OCI-M2 (cell line): ENCODE results near the gene DNA2.
"Not testable (repeated sequence)": the region's sequence is repeated elsewhere in the genome, so short reads cannot be mapped to it uniquely, and the experiment has no call there.

Experiments
- DNase-seq: peaks from one replicate; lab custom pipeline; 2025; ENCODE audit not compliant: unreplicated experiment; lab: John Stamatoyannopoulos, UW

DNA2 gene, protein sequence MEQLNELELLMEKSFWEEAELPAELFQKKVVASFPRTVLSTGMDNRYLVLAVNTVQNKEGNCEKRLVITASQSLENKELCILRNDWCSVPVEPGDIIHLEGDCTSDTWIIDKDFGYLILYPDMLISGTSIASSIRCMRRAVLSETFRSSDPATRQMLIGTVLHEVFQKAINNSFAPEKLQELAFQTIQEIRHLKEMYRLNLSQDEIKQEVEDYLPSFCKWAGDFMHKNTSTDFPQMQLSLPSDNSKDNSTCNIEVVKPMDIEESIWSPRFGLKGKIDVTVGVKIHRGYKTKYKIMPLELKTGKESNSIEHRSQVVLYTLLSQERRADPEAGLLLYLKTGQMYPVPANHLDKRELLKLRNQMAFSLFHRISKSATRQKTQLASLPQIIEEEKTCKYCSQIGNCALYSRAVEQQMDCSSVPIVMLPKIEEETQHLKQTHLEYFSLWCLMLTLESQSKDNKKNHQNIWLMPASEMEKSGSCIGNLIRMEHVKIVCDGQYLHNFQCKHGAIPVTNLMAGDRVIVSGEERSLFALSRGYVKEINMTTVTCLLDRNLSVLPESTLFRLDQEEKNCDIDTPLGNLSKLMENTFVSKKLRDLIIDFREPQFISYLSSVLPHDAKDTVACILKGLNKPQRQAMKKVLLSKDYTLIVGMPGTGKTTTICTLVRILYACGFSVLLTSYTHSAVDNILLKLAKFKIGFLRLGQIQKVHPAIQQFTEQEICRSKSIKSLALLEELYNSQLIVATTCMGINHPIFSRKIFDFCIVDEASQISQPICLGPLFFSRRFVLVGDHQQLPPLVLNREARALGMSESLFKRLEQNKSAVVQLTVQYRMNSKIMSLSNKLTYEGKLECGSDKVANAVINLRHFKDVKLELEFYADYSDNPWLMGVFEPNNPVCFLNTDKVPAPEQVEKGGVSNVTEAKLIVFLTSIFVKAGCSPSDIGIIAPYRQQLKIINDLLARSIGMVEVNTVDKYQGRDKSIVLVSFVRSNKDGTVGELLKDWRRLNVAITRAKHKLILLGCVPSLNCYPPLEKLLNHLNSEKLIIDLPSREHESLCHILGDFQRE

DNA sequence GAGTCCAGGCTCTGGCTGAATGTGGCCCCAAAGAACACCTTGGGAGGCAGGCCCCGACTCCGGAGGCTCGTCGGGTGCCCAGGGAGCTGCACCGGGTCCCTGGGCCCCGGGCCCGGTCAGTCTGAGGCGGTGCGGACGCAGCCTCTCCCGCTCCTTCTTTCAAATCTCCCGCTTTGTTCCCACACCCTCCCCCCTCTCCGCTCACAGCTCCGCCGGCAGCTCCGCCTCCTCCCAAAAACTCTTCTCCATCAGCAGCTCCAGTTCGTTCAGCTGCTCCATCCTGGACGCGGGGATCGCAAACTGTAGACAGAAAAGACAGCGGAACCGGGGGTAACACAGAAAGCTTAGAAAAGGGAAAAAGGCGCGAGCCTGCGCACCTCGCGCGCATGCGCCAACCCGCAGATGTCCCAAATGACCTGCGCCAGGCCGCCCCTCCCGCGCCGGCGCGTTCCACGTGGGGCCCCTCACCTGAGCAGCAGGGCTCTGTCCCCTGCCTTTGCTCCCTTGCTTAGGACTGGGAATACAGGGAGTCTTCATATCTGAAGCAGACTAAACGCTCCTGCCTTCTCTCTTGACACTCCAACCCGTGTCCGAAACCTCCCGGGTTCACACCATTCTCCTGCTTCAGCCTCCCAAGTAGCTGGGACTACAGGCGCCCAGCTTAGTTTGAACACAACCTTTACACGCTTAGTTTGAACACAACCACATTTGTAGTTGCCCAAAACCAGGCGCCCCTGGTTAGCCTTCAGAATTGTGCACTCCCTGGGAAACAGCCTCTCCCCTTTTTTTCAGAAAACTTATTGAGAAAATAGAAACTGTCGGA lies at the start of gene DNA2:
Gene DNA2, minus strand, starts transcription at position 388 of the 823 bp plus-strand sequence. Its CDS starts 109 bp downstream, at position 279.
- DNase-seq, result peak; percentile 32

DNA sequence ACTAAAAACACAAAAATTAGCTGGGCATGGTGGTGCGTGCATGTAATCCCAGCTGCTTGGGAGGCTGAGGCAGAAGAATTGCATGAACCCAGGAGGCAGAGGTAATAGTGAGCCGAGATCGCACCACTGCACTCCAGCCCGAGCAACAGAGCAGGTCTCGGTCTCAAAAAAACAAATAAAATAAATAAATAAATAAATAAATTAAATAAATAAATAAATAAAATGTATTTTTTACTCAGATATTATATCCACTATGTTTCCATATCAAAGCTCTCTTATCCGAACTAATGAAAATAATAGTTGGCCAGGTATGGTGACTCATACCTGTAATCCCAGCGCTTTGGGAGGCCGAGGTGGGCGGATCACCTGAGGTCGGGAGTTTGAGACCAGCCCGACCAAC lies 46.8 kb upstream of the DNA2 start:
- not testable (repeated sequence) for DNase-seq

- no peak for DNase-seq
Observed at GRCh38 chr10:68517188-68517587, 45.4 kb upstream of the DNA2 start.

DNA sequence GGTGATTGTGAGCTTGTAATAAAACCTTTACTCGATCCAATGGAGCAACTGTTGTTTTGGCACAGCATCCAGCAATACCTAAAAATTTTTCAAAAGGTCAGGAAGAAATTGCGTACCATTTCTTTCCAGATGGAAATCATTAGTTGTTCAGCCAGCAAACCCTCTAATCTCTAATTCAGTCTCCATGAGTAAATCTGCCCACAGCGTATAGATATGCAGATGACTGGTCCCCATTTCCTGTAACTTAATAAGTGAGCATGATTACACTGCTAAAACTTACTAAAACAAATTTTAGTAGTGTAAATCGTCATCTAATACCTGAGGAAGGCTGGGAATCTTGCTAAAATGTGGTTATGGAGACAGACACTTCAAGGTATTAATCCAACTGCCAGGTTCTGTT lies 45.0 kb upstream of the DNA2 start:
- no peak for DNase-seq

DNA sequence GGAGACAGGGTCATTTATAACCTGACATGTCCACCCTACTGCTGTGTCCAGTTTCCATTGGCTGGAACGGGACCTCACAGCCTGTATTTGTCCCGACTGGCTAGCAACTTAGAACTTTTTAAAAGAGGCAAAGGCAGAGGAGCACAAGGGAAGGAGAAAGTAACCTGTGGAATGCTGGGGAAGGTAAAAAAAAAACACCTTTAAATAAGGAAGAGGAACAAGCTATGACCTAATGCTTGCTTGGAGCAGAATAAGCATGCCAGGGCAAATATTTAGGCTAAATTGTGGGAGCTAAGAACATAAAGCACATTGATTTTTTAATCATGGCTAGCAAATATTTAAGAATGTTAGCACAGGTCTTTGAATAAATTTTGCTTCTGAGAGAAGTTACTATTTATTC lies 44.4 kb upstream of the DNA2 start:
- DNase-seq, result not testable (repeated sequence)

- DNase-seq, result no peak
Observed at GRCh38 chr10:68508090-68508489, 36.3 kb upstream of the DNA2 start.

GRCh38 chr10:68506411-68506810 lies 34.6 kb upstream of the DNA2 start:
- DNase-seq, result no peak

DNA sequence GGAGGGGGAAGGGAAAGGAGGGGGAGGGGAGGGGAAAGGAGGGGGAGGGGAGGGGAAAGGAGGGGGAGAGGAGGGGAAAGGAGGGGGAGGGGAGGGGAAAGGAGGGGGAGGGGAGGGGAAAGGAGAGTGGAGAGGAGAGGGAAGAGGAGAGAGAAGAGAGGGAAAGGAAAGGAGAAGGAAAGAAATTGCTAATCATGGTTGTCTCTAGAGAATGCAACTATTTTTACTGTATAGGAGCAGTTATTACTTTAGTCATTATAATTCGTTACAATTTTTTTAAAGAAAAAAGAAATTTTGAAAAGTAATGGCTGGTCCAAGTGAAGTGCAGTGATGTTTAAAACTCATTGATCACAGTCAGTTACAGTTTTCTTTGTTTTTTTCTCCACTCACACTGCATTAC lies 31.1 kb upstream of the DNA2 start:
- DNase-seq, result no peak

DNA sequence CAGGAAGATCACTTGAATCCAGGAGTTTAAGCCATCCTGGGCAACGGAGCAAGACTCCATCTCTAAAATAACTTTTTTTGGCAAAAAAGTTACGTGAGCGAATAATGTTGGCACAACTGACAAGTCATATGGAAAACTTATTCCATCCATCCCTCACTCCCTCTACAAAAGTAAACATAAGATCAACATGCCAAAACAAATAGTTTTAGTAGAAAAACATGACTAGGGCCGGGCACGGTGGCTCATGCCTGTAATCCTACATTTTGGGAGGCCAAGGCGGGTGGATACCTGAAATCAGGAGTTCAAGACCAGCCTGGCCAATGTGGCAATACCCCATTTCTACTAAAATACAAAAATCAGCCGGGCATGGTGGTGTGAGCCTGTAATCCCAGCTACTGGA lies 29.9 kb upstream of the DNA2 start:
- DNase-seq, result no peak

DNA sequence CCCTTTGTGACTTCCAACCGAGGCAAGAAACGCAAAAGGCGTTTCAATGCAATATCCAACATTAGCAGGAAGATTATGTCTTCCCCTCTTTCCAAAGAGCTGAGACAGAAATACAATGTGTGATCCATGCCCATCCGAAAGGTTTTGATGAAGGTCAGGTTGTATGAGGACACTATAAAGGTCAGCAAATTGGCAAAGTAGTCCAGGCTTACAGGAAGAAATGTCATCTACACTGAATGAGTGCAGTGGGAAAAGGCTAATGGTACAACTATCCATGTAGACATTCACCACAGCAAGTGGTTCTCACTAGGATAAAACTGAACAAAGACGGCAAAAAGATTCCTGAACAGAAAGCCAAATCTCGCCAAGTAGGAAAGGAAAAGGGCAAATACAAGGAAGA lies 27.8 kb upstream of the DNA2 start:
- DNase-seq, result no peak

DNA sequence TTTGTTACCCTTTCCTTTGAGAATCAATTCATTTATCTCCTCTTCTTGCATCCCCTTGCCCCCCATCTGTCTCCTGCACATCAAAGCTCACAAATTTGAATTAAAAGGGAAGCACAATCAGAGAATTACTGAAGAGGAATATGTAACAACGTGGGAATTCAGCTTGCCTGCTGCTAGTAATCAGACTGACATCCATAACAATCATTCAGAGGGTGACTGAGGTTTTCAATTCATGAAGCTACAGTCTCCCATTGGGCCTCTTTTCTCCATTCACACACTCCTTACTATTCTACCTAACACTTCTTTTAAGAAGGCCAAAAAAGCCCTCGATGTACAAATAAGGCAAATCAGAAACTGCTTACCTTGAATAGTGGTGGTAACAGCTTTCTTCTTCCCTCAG lies 24.3 kb upstream of the DNA2 start:
- DNase-seq, result no peak

GRCh38 chr10:68492118-68492517 lies 20.3 kb upstream of the DNA2 start:
- DNase-seq, result no peak

- DNase-seq, result no peak
Observed at GRCh38 chr10:68489919-68490318, 18.1 kb upstream of the DNA2 start.

DNA sequence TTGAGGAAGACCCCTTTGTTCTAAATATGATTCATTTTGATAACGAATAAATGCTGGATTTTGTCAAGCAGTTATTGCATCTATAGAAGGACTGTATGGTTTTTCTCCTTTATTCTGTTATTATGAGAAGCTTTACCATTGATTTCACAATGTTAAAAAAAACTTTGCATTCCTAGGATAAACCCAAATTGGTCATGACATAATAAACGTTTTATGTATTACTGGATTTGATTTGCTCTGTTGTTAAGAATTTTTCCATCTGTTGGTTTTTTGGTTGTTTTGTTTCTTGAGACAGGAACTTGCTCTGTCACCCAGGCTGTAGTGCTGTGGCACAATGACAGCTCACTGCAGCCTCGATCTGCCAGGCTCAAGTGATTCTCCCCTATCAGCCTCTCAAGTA lies 2.2 kb upstream of the DNA2 start:
- DNase-seq, result no peak

DNA sequence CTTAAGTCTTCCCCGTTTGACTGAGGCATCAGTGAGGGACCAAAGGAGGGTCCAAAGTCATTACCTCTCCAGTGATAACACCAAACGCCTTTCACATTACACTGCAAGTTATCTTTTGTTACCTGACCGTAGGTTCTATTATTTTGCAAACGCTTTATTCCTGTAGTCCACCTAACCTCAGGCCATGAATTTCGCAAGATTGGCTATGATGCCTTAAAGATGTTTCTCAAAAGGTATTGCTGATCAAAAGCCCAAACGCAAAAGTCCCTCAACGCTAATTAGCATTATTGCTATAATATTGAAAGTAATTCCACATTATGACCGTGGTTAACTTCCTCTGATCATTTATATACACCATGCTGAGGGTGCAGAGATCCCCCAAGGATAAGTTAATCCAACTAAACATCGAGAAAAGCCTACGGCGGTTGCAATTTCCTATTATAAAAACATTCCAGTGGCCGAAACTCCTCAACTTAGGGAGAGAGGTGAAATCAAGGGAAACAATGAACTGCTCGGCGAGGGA lies 649 bp downstream of the DNA2 start:
- no peak for DNase-seq

- no peak for DNase-seq
Observed at GRCh38 chr10:68470300-68470699, 1.5 kb downstream of the DNA2 start.

- DNase-seq, result no peak
Observed at GRCh38 chr10:68469838-68470237, 1.9 kb downstream of the DNA2 start.

DNA sequence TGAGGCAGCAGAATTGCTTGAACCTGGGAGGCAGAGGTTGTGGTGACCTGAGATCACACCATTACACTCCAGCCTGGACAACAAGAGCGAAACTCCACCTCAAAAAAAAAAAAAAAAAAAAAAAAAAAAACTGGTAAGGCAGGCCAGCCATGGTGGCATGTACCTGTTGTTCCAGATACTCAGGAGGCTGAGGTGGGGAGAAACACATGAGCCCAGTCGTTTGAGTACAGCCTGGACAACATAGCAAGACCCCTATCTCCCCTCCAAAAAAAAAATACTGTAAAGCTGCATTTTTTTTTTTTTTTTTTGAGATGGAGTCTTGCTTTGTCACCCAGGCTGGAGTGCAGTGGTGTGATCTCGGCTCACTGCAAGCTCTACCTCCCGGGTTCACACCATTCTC lies 7.0 kb downstream of the DNA2 start:
- not testable (repeated sequence) for DNase-seq

DNA sequence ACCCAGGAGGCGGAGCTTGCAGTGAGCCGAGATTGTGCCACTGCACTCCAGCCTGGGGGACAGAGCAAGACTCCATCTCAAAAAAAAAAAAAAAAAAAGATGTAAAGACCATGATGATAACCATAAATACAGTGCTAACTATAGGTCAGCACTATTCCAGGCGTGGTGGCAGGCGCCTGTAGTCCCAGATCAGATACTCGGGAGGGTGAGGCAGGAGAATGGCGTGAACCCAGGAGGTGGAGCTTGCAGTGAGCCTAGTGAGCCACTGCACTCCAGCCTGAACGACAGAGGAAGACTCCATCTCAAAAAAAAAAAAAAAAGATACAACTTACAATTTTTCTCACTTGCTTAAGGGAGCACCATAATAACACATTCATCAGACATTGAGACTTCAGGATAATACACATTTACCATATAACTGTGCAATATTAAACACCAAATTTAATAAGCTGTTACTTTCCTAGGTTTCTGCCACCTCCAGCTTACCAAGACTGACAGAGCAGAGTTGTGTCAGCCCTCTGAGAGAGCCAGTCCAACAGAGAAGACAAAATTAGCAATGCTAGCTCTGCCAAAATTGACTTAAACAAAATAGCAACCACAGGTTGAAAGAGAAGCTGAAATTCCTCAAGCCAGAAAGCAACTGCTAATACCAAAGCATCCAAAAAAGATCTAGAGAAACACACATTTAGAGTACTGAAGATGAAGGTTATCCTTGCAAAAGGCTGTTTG lies 8.2 kb downstream of the DNA2 start:
- no peak for DNase-seq

DNA sequence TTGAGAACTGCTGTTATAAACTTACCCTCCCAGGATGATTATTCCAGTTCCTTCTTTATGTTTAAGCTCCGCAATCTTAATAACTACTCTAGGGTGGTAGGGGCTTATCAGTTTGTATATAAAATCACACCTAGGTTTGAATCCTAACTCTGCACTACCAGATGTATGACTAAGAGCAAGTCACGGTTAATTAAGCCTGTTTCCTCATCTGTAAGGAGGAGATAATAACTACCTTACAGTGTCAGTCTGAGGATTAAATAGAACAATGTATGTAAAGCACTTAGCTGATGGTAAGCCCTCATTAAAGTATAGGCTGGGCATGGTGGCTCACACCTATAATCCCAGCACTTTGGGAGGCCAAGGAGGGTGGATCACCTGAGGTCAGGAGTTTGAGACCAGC lies 9.2 kb downstream of the DNA2 start:
- no peak for DNase-seq
